GM18951 (cell line): ENCODE results near the gene GDPD4.
"Not testable (repeated sequence)": the region's sequence is repeated elsewhere in the genome, so short reads cannot be mapped to it uniquely, and the experiment has no call there.

Experiments
- POLR2A ChIP-seq: IDR thresholded peaks from 4 replicates; pipeline ENCODE4 v1.6.1; 2011; ENCODE audit warnings: mild to moderate bottlenecking; ENCODE audit not compliant: insufficient read length, insufficient read depth; ENCODE audit errors: extremely low read depth
- in situ Hi-C: fragments of 300-500 bp; cut with MboI; formaldehyde crosslinking; loops from one replicate; pipeline ENCODE4 v1.12.0; 2022; ENCODE audit warnings: low sequenced_read_pairs, mixed read lengths, inconsistent platforms; ENCODE audit not compliant: unreplicated experiment

Gene GDPD4

GRCh38 chr11:77312107-77312506 lies 10.6 kb upstream of the GDPD4 start:
- in situ Hi-C loops, result no loop called here

GRCh38 chr11:77311701-77312100 lies 10.2 kb upstream of the GDPD4 start:
- in situ Hi-C loops, result no loop called here
- TF ChIP-seq POLR2A, result no peak

More at GRCh38 chr11:77312107-77312506, 10.6 kb upstream of the GDPD4 start:
- TF ChIP-seq POLR2A, result no peak

- no peak for TF ChIP-seq POLR2A
- in situ Hi-C loops, result no loop called here
Measured at GRCh38 chr11:77310721-77311120, 9.2 kb upstream of the GDPD4 start.

GRCh38 chr11:77309401-77310085 lies 8.1 kb upstream of the GDPD4 start:
- in situ Hi-C loops, result no loop called here
- no peak for TF ChIP-seq POLR2A

- no peak for TF ChIP-seq POLR2A
- in situ Hi-C loops, result no loop called here
Measured at GRCh38 chr11:77308838-77309237, 7.4 kb upstream of the GDPD4 start.

- TF ChIP-seq POLR2A, result no peak
- in situ Hi-C loops, result no loop called here
Measured at GRCh38 chr11:77303328-77303727, 1.8 kb upstream of the GDPD4 start.

- no peak for TF ChIP-seq POLR2A
- in situ Hi-C loops, result no loop called here
Measured at GRCh38 chr11:77302752-77303151, 1.3 kb upstream of the GDPD4 start.

DNA sequence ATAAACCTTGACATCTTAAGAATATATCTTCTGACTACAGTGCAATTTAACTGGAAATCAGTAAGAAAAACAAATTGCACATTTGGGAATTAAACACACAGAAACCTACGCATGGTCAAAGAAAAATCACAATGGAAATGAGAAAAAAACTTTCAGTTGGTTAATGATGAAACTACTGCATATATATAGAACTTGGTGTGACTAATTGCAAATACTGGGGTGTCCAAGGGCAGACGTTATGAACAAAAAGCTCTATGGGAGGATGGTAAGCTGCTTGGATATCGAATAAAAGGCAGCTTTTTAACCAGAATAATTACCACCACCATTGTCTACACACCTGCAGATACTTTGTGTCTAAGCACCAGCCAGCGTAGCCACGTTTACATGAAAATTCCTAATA lies 791 bp downstream of the GDPD4 start:
- no peak for TF ChIP-seq POLR2A
- in situ Hi-C loops, result no loop called here

DNA sequence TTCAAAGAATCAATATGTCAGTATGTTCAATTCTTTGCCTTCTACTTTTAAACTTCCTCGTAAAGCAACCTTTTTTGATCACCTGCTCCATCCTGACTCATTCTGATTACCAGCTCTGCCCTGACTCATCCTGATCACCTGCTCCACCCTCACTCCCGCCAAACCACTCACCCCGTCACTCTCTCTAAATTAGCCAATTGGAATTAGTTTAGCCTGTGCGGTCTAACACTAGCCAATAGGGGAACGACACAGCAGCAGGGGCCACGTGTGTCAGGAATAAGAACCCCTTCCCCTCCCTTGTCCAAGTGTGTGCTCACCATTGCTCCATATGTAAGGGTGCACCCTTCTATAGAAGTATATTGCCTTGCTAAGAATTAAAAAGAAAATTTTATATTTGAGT lies 1.5 kb downstream of the GDPD4 start:
- in situ Hi-C loops, result not testable (repeated sequence)

GRCh38 chr11:77299528-77299993 lies 1.9 kb downstream of the GDPD4 start:
- no peak for TF ChIP-seq POLR2A
- in situ Hi-C loops, result no loop called here

GRCh38 chr11:77294040-77294439 lies 7.4 kb downstream of the GDPD4 start:
- in situ Hi-C loops, result no loop called here
- TF ChIP-seq POLR2A, result no peak

- TF ChIP-seq POLR2A, result no peak
- in situ Hi-C loops, result no loop called here
Measured at GRCh38 chr11:77289737-77290136, 11.7 kb downstream of the GDPD4 start.

- in situ Hi-C loops, result no loop called here
- no peak for TF ChIP-seq POLR2A
Measured at GRCh38 chr11:77287615-77288273, 13.7 kb downstream of the GDPD4 start.

GRCh38 chr11:77287136-77287535 lies 14.3 kb downstream of the GDPD4 start:
- in situ Hi-C loops, result no loop called here
- no peak for TF ChIP-seq POLR2A
